GM21515 (cell line): ENCODE results near the gene PAPLN.
"Not testable (repeated sequence)": the region's sequence is repeated elsewhere in the genome, so short reads cannot be mapped to it uniquely, and the experiment has no call there.

Experiments
- ATAC-seq: cut with Tn5 transposase; IDR thresholded peaks from one replicate; pipeline ENCODE4 v1.9.1; 2021; ENCODE audit not compliant: unreplicated experiment

PAPLN gene

DNA sequence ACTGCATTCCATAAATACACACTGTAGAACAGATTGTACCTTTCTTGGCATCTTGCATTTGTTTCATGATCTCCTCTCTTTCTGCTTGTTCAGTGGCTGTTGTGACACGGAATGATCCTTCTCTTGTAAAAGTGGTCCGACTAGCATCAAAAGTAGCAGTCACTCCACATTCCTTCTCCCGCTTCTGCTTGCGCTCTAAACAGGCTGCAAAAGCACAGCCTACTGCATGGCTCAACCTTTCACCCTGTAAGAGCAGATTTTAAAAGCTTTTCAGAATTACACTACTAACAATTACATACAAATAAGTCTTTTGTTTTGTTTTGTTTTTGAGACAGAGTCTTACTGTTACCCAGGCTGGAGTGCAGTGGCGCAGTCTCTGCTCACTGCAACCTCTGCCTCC, 49.8 kb downstream of the PAPLN start:
- ATAC-seq: no peak

DNA sequence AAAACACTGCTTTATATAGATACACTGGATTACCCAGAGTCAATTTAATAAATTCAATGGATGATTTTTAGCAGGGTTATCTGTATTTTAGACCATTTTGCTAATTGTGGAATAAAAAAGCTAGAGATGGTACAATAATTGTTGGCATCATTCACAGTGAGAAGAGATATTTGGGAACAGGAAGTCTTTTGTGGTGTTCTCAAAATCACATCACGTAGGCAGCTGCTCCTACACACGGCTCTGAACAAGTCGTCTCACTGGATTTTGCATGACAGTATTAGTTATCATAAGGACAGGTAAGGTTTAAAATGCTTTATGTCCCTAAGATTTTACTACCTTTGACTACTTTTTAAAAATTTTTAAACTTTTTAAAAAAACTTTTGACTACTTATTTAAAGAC, 52.0 kb downstream of the PAPLN start:
- ATAC-seq: no peak

DNA sequence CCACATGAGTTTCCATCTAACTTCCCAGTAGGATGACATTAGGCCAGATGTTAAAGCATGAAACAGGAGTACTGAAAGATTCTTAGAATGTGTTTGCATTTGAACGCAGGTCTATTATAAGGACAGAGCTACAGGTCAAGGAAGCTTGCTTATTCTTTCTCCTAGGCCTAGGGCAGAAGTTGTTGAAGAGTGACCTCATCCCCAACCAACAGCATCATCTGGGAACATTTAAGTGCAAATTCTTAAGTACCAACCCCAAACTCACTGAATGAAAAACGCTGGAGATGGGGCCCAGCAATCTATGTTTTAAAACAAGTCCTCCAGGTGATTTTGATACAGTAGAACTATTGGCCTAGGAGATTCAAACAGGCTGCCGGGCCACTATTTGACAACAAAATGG, 52.4 kb downstream of the PAPLN start:
- ATAC-seq: no peak

DNA sequence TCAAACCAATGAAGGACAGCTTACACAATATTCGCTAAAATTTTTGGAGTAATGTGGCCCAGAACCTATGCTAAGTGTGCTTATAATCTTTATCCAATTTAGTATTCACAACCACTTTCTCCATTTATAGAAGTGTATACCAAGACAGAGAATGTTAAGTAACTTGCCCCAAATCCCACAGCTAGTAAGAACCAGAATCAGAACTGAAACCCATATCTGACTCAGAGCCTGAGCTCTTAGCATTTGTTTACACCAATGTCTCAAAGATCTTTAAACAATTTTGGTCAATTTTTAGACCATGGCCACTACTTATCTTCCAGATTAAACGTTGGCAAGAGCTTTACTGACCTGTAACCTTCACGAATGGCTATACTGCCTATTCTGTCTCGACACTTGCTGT, 53.0 kb downstream of the PAPLN start:
- ATAC-seq: peak; percentile 59

DNA sequence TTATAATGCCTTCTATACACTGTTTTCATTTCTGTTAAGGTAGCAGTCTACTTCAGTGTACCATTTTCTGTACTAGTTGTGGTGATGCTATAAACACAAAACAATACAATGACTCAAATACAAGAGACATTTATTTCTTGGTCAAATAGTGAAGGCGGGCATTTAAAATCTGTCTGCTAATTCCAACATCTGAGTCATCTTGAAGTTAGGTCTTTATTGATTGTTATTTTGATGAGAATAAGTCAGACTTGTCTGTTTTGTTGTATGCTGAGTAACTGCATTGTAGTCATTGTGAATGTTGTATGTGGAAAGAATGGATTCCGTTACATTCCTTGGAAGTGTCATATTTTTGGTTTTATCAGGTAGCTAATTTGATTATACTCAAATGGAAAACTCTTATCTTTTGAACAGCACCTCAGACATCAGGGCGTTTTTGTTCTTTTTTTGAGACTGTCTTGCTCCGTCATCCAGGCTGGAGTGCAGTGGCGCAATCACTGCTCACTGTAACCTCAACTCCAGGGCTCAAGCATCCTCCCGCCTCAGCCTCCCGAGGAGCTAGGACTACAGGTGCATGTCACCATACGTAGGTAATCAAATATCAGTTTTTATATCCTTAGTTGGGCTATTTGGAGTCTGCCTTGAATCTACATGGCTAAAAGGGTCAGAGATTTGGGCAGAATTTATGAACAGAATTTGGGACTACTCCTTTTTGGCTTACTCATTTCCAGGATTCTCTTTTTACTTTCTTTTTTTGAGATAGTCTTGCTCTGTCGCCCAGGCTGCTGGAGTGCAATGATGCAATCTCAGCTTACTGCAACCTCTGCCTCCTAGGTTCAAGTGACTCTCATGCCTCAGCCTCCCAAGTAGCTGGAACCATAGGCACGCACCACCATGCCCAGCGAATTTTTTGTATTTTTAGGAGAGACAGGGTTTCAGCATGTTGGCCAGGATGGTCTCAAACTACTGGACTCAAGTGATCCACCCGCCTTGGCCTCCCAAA, 56.8 kb downstream of the PAPLN start:
- no peak for ATAC-seq

DNA sequence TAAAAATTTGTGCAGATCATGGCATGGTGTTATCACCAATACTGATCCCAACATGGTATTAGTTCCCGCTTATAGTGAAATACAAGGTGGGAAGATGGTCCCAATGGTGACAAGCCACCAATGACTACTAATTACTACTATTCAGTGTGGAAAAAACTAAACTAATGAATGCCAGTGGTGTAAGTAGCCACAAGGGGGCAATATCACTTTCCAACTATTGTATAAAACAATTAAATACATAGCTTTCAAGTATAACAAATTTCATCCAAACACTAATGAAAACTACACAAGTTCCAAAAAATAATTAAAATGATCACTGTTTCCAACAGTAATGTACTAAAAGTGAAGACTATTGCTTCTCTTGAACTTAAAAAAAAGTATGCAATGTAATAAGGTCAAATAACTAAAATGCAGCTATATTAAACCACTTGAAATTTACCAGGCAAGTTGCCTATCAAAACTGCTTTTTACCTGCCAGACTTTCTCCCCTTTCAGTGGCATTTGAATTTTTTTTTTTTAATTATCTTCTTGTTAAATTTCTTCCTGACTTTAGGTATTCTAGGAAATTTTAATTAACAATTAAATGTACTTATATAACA, 58.0 kb downstream of the PAPLN start:
- no peak for ATAC-seq

DNA sequence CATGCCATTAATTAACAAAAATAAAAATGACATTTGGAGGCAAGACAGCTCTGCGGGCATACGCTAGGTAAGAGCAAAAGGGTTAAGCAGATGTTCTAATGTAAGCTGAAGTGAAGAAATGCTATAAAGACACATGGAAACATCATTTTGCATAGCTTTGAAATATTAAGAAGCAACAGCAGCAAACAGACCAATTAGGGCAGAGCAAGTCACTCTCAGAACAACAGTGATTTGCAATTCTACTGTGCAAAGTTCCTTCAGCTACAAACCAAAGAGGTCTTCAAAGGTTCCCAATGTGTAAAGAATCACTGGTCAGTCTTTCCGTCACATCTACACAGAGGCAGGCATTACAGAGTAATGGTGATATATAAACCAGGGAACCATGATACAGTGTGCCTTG, 68.2 kb downstream of the PAPLN start:
- ATAC-seq: no peak

DNA sequence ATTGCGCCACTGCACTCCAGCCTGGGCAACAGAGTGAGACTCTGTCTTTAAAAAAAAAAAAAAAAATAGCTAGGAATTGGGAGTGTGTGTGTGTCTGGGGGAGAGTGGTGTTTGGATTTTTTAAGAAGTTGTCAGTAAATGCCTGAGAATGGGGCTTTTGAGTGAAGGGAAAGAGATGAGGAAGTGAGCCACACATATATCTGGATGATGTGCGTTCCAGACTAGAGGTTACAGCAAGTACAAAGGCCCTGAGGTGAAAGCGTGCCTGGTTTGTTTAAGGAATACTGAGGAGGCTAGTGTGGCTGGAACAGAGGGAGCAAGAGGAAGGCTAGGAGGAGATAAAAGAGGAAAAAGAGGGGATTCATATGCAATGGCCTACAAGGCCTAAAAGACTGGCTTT, 70.0 kb downstream of the PAPLN start:
- ATAC-seq: no peak

DNA sequence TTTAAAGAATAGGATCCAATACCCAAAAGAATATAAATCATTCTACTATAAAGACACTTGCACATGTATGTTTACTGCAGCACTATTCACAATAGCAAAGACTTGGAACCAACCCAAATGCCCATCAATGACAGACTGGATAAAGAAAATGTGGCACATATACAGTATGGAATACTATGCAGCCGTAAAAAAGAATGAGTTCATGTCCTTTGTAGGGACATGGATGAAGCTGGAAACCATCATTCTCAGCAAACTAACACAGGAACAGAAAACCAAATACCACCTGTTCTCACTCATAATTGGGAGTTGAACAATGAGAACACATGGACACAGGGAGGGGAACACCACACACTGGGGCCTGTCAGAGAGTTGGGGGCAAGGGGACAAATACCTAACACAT, 71.9 kb downstream of the PAPLN start:
- ATAC-seq: not testable (repeated sequence)

DNA sequence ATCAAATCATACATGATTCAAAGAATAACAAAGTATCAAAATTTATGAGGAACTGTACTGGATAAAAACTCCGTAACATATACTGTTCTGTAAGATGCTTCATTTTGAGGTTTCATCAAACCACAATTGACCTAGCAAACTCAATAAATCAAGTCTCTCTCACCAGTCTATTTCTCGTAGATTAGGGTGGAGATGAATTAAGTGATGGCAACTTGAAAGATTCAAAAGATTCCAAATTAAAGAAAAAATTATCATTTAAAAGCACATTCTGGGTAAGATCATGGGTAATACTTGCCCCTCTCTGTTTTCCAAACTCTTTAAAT, 74.4 kb downstream of the PAPLN start:
- no peak for ATAC-seq

DNA sequence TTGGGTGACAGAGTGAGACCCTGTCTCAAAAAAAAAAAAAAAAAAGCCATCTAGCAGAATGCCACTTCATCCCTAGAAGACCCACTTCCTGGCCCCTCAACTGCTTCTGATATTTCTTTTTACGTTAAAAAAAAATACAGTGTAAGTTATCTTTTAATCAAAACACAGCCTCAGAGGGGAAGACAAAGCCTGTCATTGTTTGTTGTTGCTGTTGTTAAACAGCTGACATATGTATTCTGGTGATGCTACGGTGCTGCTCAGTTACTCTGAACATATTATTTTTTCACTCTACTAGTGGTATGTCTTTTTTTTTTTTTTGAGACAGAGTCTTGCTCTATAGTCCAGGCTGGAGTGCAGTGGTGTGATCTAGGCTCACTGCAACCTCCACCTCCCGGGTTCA, 75.4 kb downstream of the PAPLN start:
- ATAC-seq: no peak

DNA sequence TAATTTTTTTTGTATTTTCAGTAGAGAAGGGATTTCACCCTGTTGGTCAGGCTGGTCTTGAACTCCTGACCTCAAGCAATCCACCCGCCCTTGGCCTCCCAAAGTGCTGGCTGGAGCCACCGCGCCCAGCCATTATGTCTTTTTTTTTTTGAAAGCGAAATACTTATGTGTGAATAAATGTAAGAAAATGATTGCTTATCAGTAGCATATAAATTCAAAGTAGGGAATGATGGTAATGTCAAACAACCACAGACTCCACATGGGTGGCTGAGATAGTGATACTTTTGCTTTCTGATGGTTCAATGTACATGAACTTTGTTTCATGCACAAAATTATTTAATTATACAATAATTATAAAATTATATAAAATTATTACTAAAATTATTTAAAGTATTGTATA, 75.8 kb downstream of the PAPLN start:
- no peak for ATAC-seq

DNA sequence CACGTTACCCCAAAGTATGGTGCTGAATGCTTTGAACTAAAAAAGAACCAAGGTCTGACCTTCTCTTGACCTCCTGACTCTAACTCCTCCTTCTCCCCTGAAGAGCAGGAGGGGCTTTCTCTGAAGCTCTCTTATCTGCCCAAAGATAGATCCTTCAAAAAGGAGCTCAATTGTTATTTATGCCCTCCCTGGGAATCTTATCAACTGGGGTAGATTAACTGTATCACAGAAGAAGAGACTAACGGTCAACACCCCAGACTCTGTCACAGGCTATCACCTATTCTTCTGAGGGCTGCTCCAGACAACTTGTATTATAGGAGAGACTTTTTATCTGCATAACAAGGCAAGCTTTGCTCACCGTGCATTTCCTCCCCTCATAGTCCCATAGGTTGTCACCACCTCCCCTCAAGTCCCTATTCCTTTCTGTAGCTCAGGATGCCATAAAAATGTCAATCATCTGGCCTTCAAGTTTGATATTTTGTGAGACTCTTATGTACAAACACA, 86.6 kb downstream of the PAPLN start:
- ATAC-seq: no peak
